Activated naive CD8-positive, alpha-beta T cell (primary cell): ENCODE data around the gene ZNF652.

Source experiments
- H3K27ac Mint-ChIP-seq: one replicate; pipeline ENCODE4 v1.8.0; 2021; ENCODE audit warnings: mixed read lengths
- H3K27me3 Mint-ChIP-seq: one replicate; pipeline ENCODE4 v1.8.0; 2021; ENCODE audit warnings: mixed read lengths
- H3K36me3 Mint-ChIP-seq: one replicate; pipeline ENCODE4 v1.8.0; 2021; ENCODE audit warnings: mixed read lengths
- H3K4me1 Mint-ChIP-seq: one replicate; pipeline ENCODE4 v1.8.0; 2021; ENCODE audit warnings: low read depth, mixed read lengths
- H3K4me3 Mint-ChIP-seq: one replicate; pipeline ENCODE4 v1.8.0; 2021; ENCODE audit warnings: mild to moderate bottlenecking, mixed read lengths
- H3K9me3 Mint-ChIP-seq: one replicate; pipeline ENCODE4 v1.8.0; 2021; ENCODE audit warnings: low read depth, mixed read lengths

Gene ZNF652

DNA sequence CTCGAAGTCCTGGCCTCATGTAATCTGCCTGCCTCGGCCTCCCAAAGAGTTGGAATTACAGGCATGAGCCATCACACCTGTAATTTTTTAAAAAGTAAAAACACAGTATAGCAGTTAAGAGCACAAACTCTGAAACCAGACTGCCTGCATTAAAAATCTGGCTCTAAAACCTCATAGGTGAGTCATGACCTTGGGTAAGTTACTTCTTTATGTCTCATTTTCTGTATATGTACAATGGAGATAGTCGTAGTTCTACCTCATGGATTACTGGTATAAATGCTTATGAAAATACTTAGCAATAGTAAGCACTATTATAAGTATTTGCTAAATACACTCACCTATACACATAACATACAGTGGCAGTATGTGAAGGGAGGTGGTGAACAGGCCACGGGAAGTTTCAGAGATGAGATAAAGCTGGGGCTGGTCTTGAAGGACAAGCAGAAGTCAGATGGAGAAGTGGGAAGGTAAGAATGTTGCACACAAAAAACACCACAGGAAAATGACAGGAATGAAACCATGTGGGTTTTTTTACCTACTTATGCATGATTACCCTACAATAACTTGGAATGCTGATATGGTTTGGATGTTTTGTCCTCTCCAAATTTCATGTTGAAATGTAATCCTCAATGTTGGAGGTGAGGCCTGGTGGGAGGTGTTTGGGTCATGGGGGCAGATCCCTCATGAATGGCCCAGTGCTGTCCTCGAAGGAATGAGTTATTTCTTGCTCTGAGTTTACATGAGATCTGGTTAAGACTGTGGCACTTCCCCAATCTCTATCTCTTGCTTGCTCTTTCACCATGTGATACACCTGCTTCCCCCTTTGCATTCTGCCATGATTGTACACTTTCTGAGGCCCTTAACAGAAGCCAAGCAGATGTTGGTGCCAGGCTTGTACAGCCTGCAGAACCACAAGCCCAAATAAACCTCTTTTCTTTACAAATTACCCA, 33.9 kb downstream of the ZNF652 start:
- Mint-ChIP-seq H3K27me3 (no peaks in the 10 kb centered on the region), H3K4me1 (peaks cover 46% of the 10 kb centered on the region), H3K27ac (peak overlapping the region; percentile 3), H3K9me3 (no peaks in the 10 kb centered on the region), H3K36me3 (peaks cover 5% of the 10 kb centered on the region), H3K4me3 (no peak overlapping the region)

- Mint-ChIP-seq H3K36me3 (peaks cover 6% of the 10 kb centered on the region), H3K27me3 (no peaks in the 10 kb centered on the region), H3K4me3 (no peak overlapping the region), H3K27ac (no peak overlapping the region), H3K4me1 (peaks cover 50% of the 10 kb centered on the region), H3K9me3 (no peaks in the 10 kb centered on the region)
These were observed 36.1 kb downstream of the ZNF652 start for GRCh38 chr17:49325980-49326379.

DNA sequence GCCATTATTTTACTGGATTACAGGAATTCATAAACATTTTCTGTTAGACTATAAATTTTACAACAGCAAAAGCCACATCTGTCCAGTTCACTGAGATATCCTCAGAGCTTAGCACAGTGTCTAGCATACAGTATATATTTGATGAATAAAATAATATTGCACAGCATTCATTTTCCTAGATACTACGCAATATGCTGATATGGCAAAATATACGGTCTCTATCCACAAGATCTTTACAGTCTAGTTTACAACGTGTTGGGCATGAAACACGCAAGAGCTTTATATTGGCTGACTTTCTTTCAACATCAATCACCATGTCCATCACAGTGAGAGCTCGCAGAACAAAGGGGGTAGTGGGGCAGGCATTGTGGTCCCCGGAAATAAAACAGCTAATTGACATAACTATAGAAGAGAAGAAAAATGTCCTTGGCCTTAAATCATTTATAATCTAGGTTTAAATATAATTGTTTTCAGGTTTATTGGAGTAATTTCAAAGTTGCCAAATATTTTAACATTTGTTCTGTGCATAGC, 43.5 kb downstream of the ZNF652 start:
- peaks cover 37% of the 10 kb centered on the region for H3K4me1 Mint-ChIP-seq
- H3K4me3 Mint-ChIP-seq, result no peak overlapping the region
- no peak overlapping the region for H3K27ac Mint-ChIP-seq
- H3K9me3 Mint-ChIP-seq, result no peaks in the 10 kb centered on the region
- no peaks in the 10 kb centered on the region for H3K27me3 Mint-ChIP-seq
- peaks cover 5% of the 10 kb centered on the region for H3K36me3 Mint-ChIP-seq

DNA sequence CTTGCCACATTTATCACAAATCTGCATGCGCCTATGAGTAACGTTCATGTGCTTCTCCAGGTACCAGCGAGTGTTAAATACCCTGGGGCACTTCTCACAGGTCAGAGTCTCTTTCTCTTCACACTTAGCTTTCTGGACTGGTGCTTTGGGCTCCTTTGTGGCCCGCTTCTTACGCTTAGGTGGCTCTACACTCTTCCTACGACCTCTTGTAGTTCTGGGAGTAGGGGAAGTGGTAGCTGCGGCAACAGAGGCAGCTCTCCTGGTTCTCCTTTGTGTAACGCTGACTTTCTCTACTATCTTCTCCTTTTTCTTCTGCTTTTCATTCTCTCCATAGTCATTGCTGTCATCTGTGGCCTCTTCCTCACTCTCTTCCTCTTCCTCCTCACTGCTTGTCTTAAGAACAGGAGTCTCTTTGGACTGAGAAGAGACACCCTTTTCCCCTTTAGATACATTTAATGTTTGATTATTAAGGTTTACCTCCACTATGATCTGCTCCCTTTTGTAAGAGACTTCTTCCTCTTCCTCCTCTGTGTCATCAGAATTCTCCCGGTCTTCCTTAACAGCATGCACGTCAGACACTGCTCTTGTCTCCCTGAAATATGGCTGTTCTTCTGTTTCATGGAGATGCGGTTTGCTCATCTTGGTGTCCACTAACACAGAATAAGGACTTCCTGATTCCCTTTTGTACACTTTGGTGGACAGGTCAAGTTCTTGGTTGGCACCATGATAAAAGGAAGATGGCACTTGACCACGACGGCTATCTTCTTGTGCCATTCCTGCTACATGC, 45.0 kb downstream of the ZNF652 start:
- Mint-ChIP-seq H3K4me3 (no peak overlapping the region), H3K27ac (peak overlapping the region; percentile 36), H3K36me3 (no peaks in the 10 kb centered on the region), H3K4me1 (peaks cover 30% of the 10 kb centered on the region), H3K9me3 (no peaks in the 10 kb centered on the region), H3K27me3 (no peaks in the 10 kb centered on the region)

DNA sequence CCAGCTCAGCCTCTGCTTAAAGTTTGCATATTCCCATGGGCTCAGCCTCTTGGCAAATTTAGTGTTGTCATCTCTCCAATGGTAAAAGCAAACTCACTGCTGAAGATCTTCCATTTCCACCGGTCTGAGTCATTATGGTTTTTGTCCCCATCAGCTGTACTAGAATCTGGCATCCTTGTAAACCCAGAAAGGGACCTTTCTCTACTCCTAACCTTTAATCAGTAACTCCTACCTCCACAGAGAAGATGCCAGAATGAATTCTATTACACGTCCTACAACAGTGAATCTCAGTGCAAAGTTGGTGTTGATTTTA, 45.8 kb downstream of the ZNF652 start:
- H3K36me3 Mint-ChIP-seq, result no peaks in the 10 kb centered on the region
- H3K9me3 Mint-ChIP-seq, result no peaks in the 10 kb centered on the region
- no peak overlapping the region for H3K4me3 Mint-ChIP-seq
- H3K27ac Mint-ChIP-seq, result no peak overlapping the region
- peaks cover 29% of the 10 kb centered on the region for H3K4me1 Mint-ChIP-seq
- H3K27me3 Mint-ChIP-seq, result no peaks in the 10 kb centered on the region

GRCh38 chr17:49315551-49316257, 46.3 kb downstream of the ZNF652 start:
- Mint-ChIP-seq H3K27ac (peak overlapping the region; percentile 66), H3K4me3 (peak overlapping the region; percentile 68), H3K9me3 (no peaks in the 10 kb centered on the region), H3K36me3 (no peaks in the 10 kb centered on the region), H3K4me1 (peaks cover 29% of the 10 kb centered on the region), H3K27me3 (no peaks in the 10 kb centered on the region)

DNA sequence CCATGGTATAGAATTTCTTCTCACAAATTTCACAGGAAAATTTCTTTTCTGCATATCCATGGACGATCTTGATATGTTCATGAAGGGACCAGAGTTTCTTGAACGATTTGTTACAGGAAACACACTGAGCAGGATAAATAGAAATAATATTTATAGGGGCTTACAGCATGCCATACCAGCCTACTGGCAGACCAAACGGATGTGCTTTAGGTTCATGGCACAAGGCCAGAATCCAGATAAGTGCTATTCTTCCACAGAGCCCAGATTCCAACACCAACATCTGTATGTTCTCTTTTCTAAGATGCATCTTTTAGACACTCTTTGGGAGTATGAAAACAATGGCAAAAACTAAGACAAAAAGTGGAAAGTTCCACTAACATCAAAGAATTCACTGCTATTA, 49.3 kb downstream of the ZNF652 start:
- Mint-ChIP-seq H3K27me3 (no peaks in the 10 kb centered on the region), H3K27ac (no peak overlapping the region), H3K4me1 (peaks cover 26% of the 10 kb centered on the region), H3K36me3 (no peaks in the 10 kb centered on the region), H3K9me3 (no peaks in the 10 kb centered on the region), H3K4me3 (no peak overlapping the region)

- peaks cover 3% of the 10 kb centered on the region for H3K36me3 Mint-ChIP-seq
- H3K27ac Mint-ChIP-seq, result no peak overlapping the region
- no peaks in the 10 kb centered on the region for H3K9me3 Mint-ChIP-seq
- no peak overlapping the region for H3K4me3 Mint-ChIP-seq
- no peaks in the 10 kb centered on the region for H3K4me1 Mint-ChIP-seq
- no peaks in the 10 kb centered on the region for H3K27me3 Mint-ChIP-seq
These were observed 62.1 kb downstream of the ZNF652 start for GRCh38 chr17:49299996-49300395.

DNA sequence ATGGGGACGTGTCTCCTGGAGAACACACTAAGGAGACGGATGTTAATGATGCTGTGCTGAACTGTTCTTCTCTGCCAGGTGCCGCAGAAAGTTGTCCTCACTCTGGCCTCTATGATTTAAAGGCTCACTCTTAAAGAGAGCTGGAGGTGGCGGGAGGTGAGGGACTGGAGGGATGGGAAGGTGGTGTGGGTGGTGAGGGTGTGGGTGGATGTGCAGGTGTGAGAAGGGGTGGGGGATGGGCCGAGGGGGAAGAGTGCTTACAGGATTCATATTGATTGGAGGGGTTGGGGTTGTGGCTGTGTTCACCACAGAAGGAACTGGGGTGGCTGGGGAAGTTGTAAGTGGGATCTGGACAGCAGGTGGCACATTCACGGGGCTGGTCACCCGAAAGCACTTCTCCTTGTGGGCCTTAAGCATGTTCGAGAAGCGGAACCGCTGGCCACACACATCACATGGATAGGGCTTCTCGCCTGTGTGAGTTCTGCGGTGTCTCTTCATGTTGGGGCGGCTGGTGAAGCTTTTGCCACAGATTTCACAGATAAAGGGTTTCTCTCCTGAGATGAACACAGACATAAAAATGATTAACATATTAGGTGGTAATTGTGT, 63.6 kb downstream of the ZNF652 start:
- H3K27ac Mint-ChIP-seq, result no peak overlapping the region
- H3K9me3 Mint-ChIP-seq, result no peaks in the 10 kb centered on the region
- no peaks in the 10 kb centered on the region for H3K27me3 Mint-ChIP-seq
- no peaks in the 10 kb centered on the region for H3K4me1 Mint-ChIP-seq
- no peak overlapping the region for H3K4me3 Mint-ChIP-seq
- H3K36me3 Mint-ChIP-seq, result peaks cover 3% of the 10 kb centered on the region

- no peak overlapping the region for H3K4me3 Mint-ChIP-seq
- H3K9me3 Mint-ChIP-seq, result no peaks in the 10 kb centered on the region
- H3K27ac Mint-ChIP-seq, result peak overlapping the region; percentile 46
- no peaks in the 10 kb centered on the region for H3K4me1 Mint-ChIP-seq
- peaks cover 3% of the 10 kb centered on the region for H3K36me3 Mint-ChIP-seq
- no peaks in the 10 kb centered on the region for H3K27me3 Mint-ChIP-seq
These were observed 64.9 kb downstream of the ZNF652 start for GRCh38 chr17:49297141-49297540.

DNA sequence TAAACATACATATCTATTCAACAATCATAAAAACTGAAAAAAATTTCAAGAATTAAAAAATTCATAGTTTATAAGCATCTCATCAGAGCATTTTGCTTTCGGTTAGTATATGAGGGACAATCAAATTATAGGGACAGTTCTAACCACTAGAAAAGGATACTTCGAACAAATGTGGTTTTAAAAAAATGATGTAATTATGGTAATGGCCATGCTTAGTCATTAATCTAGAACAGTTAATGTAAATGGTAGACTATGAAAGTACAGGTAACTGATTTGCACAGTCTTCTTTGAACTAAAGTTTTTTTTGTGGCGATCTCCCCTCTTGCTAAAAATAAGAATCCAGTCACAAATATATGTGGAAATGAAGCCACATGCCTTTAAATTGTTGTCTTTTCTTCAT, 67.9 kb downstream of the ZNF652 start:
- H3K4me3 Mint-ChIP-seq, result no peak overlapping the region
- H3K9me3 Mint-ChIP-seq, result no peaks in the 10 kb centered on the region
- H3K4me1 Mint-ChIP-seq, result no peaks in the 10 kb centered on the region
- H3K36me3 Mint-ChIP-seq, result peaks cover 2% of the 10 kb centered on the region
- no peaks in the 10 kb centered on the region for H3K27me3 Mint-ChIP-seq
- no peak overlapping the region for H3K27ac Mint-ChIP-seq

GRCh38 chr17:49292901-49293300, 69.1 kb downstream of the ZNF652 start:
- Mint-ChIP-seq H3K27me3 (no peaks in the 10 kb centered on the region), H3K36me3 (peaks cover 2% of the 10 kb centered on the region), H3K27ac (no peak overlapping the region), H3K4me1 (no peaks in the 10 kb centered on the region), H3K9me3 (no peaks in the 10 kb centered on the region), H3K4me3 (no peak overlapping the region)

DNA sequence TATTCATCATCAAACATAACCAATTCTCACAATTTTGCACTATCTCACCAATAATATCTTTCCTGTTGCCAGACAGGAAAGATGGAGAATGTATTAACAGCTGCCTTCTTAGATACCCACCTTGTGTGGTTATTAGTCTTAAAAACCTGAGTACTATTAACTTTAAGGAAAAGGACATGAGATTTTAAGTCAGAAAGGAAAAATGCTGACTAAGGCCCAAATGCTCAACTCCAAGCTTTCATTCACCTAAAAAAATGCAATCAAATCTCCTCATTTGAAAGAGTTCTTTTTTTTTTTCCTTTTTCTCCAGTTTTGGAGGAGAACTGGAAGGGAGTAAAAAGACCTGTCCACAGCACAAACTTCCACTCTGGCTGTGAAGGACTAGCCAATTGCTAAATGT, 70.1 kb downstream of the ZNF652 start:
- no peak overlapping the region for H3K27ac Mint-ChIP-seq
- H3K4me1 Mint-ChIP-seq, result no peaks in the 10 kb centered on the region
- no peak overlapping the region for H3K4me3 Mint-ChIP-seq
- peaks cover 2% of the 10 kb centered on the region for H3K36me3 Mint-ChIP-seq
- H3K9me3 Mint-ChIP-seq, result no peaks in the 10 kb centered on the region
- H3K27me3 Mint-ChIP-seq, result no peaks in the 10 kb centered on the region

GRCh38 chr17:49290690-49291359, 71.2 kb downstream of the ZNF652 start:
- Mint-ChIP-seq H3K27me3 (no peaks in the 10 kb centered on the region), H3K27ac (peak overlapping the region; percentile 5), H3K4me3 (no peak overlapping the region), H3K4me1 (no peaks in the 10 kb centered on the region), H3K9me3 (no peaks in the 10 kb centered on the region), H3K36me3 (peaks cover 2% of the 10 kb centered on the region)
